Activated CD4-positive, alpha-beta T cell treated with anti-CD3 and anti-CD28 coated beads for 4 hours (primary cell): ENCODE results near the gene TUBB4A.

Source experiments
- DNase-seq, 2 donors: peaks; one replicate each; pipeline ENCODE4 v3.0.0-alpha.2; 2020

The TUBB4A gene

GRCh38 chr19:6491802-6492592 is 10.1 kb downstream of the TUBB4A start:
- no peak for DNase-seq

GRCh38 chr19:6490134-6490533 is 12.0 kb downstream of the TUBB4A start:
- no peak for DNase-seq

GRCh38 chr19:6489278-6490061 is 12.6 kb downstream of the TUBB4A start:
- DNase-seq: no peak

- DNase-seq: no peak
These were observed 17.3 kb downstream of the TUBB4A start for GRCh38 chr19:6484831-6485230.

- no peak for DNase-seq
These were observed 17.9 kb downstream of the TUBB4A start for GRCh38 chr19:6484230-6484629.

- no peak for DNase-seq
These were observed 18.9 kb downstream of the TUBB4A start for GRCh38 chr19:6483235-6483634.

- DNase-seq: no peak
These were observed 19.8 kb downstream of the TUBB4A start for GRCh38 chr19:6482343-6482686.

GRCh38 chr19:6481541-6482342 is 20.4 kb downstream of the TUBB4A start, which contains the start of gene DENND1C:
TSS of gene DENND1C (minus strand) at chr19:6481787. CDS start at chr19:6481695, 92 bp downstream.
- DNase-seq: peak; percentile 57 to 68

- DNase-seq: peak in 1 of 2 donors; percentile 39
These were observed 21.2 kb downstream of the TUBB4A start for GRCh38 chr19:6480848-6481415.

GRCh38 chr19:6479836-6480398 is 22.2 kb downstream of the TUBB4A start:
- no peak for DNase-seq

- no peak for DNase-seq
These were observed 23.3 kb downstream of the TUBB4A start for GRCh38 chr19:6478815-6479214.

GRCh38 chr19:6476896-6477431 is 25.1 kb downstream of the TUBB4A start:
- DNase-seq: no peak

- peak; percentile 48 to 51 for DNase-seq
These were observed 25.8 kb downstream of the TUBB4A start for GRCh38 chr19:6476155-6476895.

- no peak for DNase-seq
These were observed 26.6 kb downstream of the TUBB4A start for GRCh38 chr19:6475321-6476108.

- no peak for DNase-seq
These were observed 28.5 kb downstream of the TUBB4A start for GRCh38 chr19:6473647-6474046.

GRCh38 chr19:6472713-6473112 is 29.4 kb downstream of the TUBB4A start:
- DNase-seq: no peak

- no peak for DNase-seq
These were observed 31.0 kb downstream of the TUBB4A start for GRCh38 chr19:6471076-6471475.

- DNase-seq: no peak
These were observed 31.9 kb downstream of the TUBB4A start for GRCh38 chr19:6470173-6470572.

- DNase-seq: no peak
These were observed 34.7 kb downstream of the TUBB4A start for GRCh38 chr19:6467384-6467783.

- no peak for DNase-seq
These were observed 35.4 kb downstream of the TUBB4A start for GRCh38 chr19:6466526-6467248.
